GM18519 (cell line): ENCODE measurements around the gene CTTNBP2.

ENCODE experiments used
- ATAC-seq: cut with Tn5 transposase; IDR thresholded peaks from one replicate; pipeline ENCODE4 v1.9.1; 2021; ENCODE audit warnings: mild to moderate bottlenecking, moderate library complexity; ENCODE audit not compliant: unreplicated experiment, low FRiP score

The CTTNBP2 gene

DNA sequence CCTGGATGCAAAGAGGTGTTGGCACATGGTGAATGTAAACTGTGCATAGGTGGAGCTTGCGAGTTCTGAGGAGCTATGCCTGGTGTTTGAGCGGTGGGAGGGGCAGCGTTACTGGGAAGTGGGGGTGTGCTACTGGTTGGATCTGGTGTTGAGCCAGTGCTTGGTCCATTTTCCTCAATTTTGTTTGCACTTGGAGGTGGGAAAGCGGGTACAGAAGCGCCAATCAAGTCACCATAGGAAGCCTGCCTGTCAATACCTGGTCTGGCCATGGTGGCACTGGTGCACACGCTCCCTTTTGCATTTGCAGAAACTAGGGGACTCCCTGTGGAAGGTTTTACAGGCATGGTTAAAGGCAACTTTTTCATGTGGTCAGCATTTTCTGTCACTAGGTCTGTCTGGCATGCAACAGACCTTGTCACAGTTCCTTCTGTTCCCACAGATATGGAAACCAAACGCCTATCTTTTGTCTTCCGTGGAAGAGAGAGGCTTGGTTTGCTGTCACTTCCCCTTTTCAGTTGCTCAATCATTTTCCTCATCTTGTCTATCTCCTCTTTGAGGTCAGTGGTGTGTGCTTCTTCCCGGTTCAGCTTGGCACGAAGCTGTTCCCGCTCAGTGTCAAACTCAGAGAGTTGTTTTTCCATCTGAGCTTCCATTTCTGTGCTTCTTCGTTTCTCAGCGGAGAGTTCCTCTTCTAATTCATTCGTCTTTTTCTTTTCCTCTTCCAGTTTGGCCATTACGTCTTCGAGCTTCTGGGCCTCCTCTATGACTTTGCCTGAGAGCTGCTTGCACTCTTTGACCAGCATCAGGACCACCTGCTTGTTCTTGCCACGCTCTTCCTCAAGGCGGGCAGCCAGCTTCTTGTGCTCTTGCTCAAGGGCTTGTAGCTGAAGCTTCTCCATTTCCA lies 81.1 kb downstream of the CTTNBP2 start:
- ATAC-seq = peak; percentile 59

DNA sequence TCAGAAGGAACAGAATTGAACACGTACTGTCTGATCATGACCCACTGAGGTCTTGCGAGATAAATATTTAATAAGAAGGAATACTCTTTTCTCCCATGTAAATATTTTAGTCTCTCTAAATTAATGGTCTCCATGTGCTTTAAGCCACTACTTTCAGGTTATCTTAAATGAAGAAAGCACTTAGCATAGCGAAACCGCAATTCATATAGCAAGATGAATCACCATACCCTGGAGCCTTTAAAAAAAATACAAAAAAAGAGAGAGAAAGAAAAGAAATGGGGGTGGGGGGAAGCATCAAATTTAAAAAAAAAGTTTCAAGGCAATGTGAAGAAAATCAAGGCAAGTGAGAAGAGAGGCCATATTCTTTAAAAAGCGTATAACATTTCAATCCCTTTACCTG lies 82.5 kb downstream of the CTTNBP2 start:
- no peak for ATAC-seq

DNA sequence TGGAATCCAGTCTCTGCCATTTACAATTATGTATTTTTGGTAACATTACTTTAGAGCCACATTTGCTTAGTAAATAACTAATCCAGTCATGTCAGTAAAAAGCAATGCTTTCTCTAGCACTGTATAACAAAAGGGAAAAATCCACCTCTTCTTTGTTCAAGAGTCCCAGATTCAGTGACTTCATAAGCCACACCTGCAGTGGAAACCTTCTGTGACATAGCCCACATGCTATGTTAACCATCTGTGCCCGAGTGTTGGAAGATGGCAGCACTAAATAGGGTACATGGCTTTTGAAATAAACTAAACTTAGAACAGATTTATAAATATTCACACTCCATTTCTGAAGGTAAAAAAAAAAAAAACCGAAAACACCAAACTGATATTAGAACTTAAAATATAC lies 83.0 kb downstream of the CTTNBP2 start:
- no peak for ATAC-seq

DNA sequence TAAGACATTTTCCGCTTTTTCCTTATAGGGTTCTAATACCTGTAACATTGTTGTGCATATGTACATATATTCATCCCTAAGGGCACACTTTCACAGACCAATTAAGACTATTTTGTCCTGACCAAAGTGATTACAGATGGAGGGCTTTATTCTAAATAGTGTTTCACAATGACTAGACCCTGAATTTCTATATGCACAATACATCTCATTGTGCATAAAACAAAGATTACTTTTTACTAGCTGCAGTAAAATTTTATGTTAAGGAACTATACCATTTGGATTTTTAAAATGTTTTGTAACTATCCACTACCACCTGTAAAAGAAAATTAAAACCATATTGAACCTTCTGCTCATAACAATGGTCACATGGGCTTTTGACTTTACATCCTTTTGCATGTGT lies 87.8 kb downstream of the CTTNBP2 start:
- no peak for ATAC-seq

DNA sequence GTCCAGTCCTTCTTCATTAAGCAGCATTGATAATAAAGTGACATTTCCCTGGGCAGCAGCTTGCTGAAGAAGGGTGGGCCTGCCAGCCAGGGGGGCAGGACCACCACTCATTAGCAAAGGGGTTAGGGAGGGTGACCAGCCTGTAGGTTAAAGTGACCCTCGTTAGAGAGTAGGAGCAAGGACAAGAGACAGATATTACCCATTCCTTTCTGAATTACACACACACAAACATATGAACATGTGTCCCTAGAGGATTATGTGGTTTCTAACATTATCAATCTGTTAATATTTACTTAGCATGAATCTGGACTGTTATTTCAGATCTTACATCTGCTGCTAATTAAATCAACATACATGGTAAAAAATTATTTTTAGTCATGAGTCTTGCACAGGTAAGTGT lies 88.9 kb downstream of the CTTNBP2 start:
- ATAC-seq = no peak

DNA sequence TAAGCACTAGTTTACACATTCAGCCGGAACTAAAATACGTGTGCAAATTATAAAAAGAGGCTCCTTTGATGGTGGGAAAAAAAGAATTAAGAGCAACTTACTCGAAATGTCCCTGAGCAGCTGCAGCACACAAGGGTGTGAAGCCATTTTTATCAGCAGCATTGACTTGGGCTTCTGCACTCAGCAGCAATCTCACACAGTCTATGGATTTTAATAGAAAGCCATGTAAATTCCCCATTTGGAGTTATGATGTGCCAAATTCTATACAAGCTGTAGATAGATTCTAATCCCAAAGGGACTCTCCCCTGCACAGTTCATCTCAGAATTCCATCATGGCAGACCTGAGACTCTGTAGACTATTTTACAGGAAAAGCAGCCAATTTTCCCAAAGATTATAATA lies 90.5 kb downstream of the CTTNBP2 start:
- no peak for ATAC-seq

DNA sequence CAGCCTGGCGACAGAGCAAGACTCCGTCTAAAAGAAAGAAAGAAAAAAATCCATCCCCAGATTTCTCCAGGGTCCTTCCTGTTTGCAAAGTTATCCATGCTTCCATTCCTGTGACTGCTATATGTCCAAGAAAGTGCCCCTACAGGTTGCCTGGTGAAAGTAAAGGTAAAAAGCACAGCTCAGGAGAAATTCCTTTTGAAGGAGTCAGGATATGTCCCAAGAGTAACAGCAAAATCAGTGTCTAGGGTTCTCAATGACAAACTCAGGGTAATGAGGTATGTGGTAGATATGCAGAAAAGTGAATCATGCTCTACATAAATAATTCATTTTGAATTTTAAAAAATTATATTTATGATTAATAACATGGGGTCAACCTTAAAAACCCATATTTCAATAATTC lies 91.5 kb downstream of the CTTNBP2 start:
- ATAC-seq = no peak

DNA sequence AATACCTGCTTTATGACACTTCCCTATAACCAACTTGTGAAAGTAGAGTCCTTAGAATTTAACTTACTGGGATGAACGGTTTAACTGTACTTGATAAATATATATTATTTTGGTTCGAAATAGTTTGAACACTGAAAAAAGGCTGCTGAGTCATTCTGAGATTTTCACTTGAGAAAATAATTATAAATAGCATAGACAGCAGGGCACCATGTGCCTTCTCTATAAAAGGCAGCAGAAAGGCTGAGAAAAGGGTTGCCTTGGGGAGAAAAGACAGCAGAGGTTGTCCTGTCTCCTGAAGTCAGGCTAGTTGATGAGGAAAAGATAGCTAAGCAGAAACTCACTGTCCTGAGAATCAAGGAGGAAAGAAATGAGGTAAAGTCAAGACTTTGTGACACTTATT lies 92.4 kb downstream of the CTTNBP2 start:
- peak; percentile 80 for ATAC-seq

DNA sequence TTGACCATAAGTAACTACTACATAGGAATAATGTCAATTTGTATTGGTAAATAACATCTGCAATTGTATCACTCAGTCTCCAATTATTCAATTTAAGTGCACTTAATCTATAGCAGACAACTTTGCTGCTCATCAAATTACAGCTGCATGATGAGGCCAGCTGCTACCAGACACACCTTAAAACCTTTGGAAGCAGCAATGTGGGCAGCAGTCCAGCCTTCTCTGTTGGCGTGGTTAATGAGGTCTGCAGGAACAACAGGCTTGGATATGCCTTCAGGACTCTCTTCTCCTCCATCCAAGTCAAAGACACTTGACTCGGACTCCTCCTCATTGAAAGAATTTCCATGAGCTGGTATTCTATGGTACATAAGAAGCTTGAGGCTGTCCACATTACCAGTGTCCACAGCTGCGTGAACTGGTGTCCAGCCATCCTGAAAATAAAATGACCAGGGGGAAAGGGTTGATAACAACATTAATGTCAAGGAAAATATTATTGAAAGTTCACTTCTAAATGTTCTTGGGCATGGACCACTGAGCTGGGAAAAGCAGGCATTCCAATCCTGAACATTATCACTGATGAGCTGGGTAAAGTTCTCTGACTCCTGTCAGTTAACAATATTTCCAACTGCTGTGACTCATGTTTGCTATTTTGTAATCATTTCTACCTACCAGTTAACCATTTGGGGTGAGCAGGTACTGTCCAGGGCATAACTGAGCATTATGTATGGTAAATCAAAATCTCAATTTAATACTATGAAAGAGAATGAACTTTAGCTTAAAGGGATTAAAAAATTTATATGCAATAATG lies 95.7 kb downstream of the CTTNBP2 start:
- ATAC-seq = no peak

DNA sequence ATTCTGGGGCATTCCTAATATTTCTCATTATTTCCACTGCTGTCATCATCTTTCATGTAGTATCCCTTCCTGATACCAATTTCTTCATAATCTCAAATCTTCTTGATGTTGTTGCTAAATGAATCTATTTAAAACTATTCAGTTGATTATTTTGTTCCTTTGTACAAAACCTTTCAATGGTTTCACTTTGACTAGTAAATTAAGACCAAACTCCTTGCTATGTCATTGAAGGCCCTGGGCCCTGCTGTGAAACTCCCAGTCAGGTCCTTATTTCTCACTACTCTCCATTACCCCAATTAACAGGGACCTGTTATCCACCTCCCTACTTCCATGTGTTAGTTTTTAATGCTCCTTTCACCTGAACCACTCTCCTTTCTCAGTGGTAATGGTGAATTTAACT lies 97.0 kb downstream of the CTTNBP2 start:
- ATAC-seq = no peak

DNA sequence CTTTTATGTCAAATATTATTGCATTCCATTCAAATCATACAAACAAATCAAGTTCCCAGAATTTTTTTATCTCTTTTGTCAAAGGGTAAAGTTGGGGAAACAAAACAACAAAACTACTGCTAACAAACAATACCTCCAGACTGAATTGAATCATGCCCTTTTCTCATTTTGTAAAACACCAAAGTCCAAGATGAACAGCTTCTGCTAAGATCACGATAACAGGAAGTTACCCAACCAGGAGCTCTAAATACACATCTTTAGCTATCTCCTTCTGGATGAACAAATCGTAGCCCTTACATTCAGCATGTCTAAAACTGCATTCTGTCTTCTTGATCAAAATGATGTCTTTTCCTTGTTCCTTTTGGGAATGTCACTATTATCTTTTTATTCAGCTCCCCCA lies 97.4 kb downstream of the CTTNBP2 start:
- no peak for ATAC-seq

DNA sequence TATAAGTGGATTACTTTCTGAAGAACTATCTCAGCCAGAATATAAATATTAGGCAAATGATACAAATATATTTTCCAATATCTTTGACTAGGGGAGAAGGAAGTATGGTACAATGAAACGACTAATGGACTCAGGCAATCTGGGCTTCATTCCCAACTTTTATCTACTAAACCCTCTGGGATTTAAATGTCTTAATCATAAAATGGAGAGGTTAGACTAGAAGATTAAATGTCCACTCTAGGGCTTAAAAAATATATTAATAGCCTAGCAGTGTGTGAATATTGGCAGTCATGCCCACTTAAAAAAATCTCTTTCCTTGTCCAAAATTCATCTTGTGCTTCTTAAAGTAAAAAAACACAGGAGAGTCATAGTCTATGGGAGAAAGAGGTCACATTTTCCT lies 98.3 kb downstream of the CTTNBP2 start:
- no peak for ATAC-seq

DNA sequence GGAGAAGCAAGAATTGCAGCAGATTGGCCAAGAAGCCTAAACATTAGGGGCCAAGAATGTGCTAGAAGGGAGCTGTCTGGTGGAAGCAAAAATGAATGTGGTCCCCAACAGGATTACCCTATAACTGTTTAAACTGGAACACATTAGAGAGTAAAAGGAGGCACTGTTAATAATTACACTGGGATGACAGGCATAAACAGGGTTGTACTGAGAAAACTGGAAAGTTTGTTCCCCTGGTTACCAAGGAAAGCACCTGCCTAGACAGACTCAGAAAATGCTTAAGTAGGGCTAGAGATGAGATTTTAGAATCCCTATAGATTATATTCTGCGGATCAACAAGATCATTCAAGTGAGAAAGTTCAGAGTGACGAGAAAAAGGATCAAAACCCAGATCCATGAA lies 100.8 kb downstream of the CTTNBP2 start:
- no peak for ATAC-seq

DNA sequence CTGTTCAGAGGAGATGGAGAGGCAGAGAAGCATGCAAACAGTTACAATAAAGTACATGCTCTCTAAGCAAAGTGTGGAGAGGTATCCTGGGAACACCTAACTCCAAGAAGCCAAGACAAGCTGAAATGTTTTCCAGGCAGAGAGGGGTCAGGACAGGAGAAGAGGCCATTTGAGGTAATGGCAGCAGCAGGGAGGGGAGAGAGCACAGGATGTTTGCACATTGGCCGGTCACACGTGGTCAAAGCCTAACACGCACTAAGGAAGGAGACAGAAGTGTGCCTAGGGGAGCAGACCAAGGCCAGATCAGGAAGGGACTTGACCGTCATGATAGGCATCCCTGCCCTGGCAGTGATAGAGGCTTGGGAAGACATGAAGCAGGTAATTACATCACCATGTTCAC lies 101.5 kb downstream of the CTTNBP2 start:
- ATAC-seq = no peak

DNA sequence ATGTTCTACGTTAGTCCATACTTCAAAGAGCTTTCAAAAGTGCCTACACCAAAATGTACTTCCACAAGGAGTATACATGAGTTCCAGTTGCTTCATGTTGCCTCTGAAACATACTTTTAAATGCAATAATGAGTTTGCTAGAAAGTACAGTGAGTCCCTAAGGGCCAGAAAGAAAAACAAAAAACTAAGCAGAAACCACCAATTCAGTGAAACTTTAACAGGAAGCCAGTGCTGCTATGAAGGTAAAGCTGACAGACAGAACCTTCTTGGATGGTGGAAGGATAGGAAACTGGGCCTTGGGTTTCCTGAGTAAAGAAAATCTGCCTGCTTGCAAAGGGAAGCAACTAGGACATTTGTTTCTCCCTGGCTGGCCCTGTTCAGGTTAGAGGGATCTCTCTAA lies 104.2 kb downstream of the CTTNBP2 start:
- ATAC-seq = no peak

DNA sequence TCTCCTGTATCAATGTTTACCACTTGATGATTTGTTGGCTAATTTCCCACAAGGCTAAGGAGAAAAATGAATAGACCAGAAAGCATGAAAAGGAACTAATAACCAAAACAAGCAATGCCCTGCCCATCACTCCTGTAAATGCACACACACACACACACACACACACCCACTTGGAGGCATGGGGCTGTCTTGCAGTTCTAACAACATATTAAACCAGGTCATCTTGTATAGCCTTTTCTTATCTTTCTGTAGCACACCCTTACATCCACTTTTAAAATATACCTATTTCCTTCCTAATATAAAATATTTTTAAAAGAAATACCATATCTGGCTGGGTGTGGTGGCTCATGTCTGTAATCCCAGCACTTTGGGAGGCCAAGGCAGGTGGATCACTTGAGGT lies 105.3 kb downstream of the CTTNBP2 start:
- no peak for ATAC-seq

DNA sequence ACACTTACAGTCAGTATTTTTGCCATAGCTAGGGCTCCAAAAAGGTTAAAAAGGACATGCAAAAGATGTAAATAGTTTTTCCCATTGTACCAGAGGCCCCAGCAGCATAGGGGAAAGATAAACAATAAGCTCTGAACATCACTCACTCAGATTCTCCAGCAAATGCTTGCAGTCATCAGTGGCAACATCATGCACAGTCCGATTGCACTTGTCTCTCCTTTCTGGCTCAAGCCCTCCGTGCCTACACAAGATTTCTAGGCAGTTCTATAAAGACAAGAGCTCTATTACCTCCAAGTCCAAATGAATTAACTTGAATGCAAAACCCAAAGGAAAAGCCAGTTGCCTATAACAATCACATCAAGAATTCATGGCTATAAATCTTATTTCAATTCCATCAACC lies 106.3 kb downstream of the CTTNBP2 start:
- no peak for ATAC-seq

DNA sequence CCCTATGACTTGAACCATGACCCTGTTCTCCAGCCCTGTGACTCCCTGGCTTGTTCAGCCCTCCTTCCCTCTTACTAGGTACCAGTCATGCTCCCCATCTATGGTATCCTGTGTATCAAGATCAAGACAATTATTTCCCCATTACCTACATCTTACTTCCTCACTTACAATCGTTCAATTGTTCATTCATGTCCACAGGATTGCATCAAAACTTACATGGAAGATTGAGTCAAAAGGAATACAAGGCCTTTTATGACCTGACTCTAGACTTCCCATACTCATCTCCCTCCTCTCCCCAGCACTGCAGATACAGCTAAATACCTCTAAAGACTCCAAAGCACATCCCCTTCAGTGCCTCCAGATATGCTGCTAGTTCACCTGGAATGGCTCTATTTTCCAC lies 109.2 kb downstream of the CTTNBP2 start:
- no peak for ATAC-seq

DNA sequence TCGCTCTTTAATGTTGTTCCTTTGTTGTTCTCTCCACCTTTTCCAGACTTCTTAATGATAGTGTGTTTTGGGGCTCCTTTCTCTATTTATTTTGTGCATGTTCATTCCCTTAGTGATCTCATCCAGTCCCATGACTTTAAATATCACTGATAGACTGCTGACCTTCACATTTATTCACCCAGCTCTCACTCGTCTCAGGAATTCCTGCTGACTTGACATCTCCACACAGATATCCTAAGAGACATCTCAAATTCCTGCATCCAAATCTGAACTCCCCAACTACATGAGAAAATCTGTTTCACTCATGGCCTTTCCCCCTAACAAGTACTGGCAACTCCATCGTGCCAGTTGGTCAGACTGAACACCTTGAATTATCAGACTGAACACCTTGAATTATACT lies 111.2 kb downstream of the CTTNBP2 start:
- no peak for ATAC-seq

DNA sequence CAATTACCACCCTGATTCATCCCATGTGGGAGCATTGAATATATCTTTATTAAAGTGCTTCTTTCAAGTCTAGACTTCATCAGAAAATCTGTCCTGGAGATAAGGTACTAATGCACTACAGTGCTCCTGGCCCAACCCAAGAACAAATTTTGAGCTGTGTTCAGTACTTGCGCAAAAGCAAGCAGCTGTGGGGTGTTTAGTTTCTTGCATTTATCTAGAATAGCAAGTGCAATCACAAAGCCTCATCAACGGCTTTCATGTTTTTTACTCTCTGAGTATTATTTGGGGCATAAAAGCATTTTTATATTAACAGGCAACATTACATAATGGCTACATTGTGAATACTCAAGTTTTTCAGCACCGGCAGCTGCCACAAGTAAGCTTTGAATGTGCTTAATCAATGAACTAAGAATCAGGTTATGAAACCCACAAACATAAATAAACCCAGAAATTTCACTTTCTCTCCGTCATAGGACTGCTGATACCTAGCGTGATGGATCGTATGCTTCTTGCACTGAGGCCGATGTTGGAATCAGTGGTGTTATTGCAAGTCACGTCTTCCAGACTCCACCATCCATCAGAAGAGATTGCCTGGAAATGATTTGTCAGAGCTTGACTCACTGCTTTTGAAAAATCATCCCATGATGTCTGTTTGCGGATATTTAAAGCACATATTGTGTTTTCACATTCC lies 113.1 kb downstream of the CTTNBP2 start:
- ATAC-seq = no peak

DNA sequence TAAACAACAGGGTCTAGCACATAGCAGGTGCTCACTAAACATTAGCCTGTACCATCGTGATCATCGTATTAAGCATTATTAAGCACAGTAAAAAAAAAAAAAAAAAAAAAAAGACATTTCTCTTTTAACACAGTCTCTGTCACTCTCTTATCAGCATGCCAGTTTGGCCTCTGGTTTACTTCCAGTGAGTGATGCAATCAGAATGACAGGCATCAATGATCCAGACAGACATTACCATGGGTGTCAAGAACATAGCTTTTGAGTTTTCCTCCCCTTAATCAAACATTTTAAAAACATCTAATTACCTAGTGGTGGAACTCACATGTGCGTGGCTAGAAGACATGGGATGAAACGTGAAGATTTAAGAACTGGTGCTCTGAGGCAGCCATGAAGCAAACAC lies 115.8 kb downstream of the CTTNBP2 start:
- no peak for ATAC-seq
